HL-60 (cell line): Measurements from ENCODE around the gene ELAVL1.

Experiments
- CTCF ChIP-seq: IDR thresholded peaks from one replicate; pipeline ENCODE4 v1.5.1; 2011; ENCODE audit warnings: low read length, control low read depth, inconsistent platforms; ENCODE audit not compliant: insufficient read depth
- GABPA ChIP-seq: IDR thresholded peaks from 2 replicates; pipeline ENCODE4 v1.6.1; 2012; ENCODE audit warnings: low read depth
- POLR2AphosphoS5 ChIP-seq: IDR thresholded peaks from 2 replicates; pipeline ENCODE4 v1.6.1; 2012; ENCODE audit warnings: low read depth
- SPI1 ChIP-seq: IDR thresholded peaks from 2 replicates; pipeline ENCODE4 v1.6.1; 2012; ENCODE audit warnings: low read depth, mild to moderate bottlenecking, borderline replicate concordance

- TF ChIP-seq CTCF (no peak), POLR2AphosphoS5 (0 out of 2 replicates have a peak, but pooled peaks have one; percentile 6), GABPA (no peak), SPI1 (no peak)
Observed at GRCh38 chr19:7926727-7927604, 78.5 kb downstream of the ELAVL1 start.
